ENCODE results near the gene HDAC4.

- TF ChIP-seq, protein P1, sequence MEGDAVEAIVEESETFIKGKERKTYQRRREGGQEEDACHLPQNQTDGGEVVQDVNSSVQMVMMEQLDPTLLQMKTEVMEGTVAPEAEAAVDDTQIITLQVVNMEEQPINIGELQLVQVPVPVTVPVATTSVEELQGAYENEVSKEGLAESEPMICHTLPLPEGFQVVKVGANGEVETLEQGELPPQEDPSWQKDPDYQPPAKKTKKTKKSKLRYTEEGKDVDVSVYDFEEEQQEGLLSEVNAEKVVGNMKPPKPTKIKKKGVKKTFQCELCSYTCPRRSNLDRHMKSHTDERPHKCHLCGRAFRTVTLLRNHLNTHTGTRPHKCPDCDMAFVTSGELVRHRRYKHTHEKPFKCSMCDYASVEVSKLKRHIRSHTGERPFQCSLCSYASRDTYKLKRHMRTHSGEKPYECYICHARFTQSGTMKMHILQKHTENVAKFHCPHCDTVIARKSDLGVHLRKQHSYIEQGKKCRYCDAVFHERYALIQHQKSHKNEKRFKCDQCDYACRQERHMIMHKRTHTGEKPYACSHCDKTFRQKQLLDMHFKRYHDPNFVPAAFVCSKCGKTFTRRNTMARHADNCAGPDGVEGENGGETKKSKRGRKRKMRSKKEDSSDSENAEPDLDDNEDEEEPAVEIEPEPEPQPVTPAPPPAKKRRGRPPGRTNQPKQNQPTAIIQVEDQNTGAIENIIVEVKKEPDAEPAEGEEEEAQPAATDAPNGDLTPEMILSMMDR (IDR thresholded peaks at IDR 0.05), result peak in 1 of 3 experiments; percentile 30
- peak; percentile 88 for TF ChIP-seq POLR2A (IDR thresholded peaks at IDR 0.05)
Observed at GRCh38 chr2:239401067-239401880, 454 bp upstream of the HDAC4 start.

All from testis (tissue), 2 donors.